Skeletal muscle satellite cell (primary cell): Measurements from ENCODE around the gene TBC1D3B.
"Not testable (repeated sequence)": the region's sequence is repeated elsewhere in the genome, so short reads cannot be mapped to it uniquely, and the experiment has no call there.

Source experiments
- H3K27me3 ChIP-seq: 2 replicates; pipeline ENCODE4 v1.7.0; 2013; ENCODE audit warnings: low read length; ENCODE audit not compliant: control insufficient read depth, insufficient read depth
- H3K36me3 ChIP-seq: 2 replicates; pipeline ENCODE4 v1.7.0; 2013; ENCODE audit warnings: mild to moderate bottlenecking, control low read depth, low read length; ENCODE audit not compliant: insufficient read depth
- H3K4me1 ChIP-seq: 2 replicates; pipeline ENCODE4 v1.7.0; 2013; ENCODE audit warnings: low read length; ENCODE audit not compliant: control insufficient read depth, insufficient read depth
- H3K4me2 ChIP-seq: 2 replicates; pipeline ENCODE4 v1.7.0; 2013; ENCODE audit warnings: mild to moderate bottlenecking, low read length
- H3K4me3 ChIP-seq: 2 replicates; pipeline ENCODE4 v1.7.0; 2013; ENCODE audit warnings: low read length
- H3K9ac ChIP-seq: 2 replicates; pipeline ENCODE4 v1.7.0; 2013; ENCODE audit warnings: mild to moderate bottlenecking, low read depth, low read length, moderate library complexity
- H3K9me3 ChIP-seq: replicated peaks from 2 replicates; pipeline ENCODE4 v1.7.0; 2013; ENCODE audit warnings: mild to moderate bottlenecking, control low read depth, low read length

Gene TBC1D3B

GRCh38 chr17:36132421-36132831 lies 44.0 kb downstream of the TBC1D3B start:
- no peak overlapping the region for H3K4me2 ChIP-seq
- no peak overlapping the region for H3K4me3 ChIP-seq
- no peaks in the 10 kb centered on the region for H3K27me3 ChIP-seq
- no peaks in the 10 kb centered on the region for H3K36me3 ChIP-seq
- H3K9ac ChIP-seq, result no peak overlapping the region
- H3K4me1 ChIP-seq, result no peaks in the 10 kb centered on the region
- no peaks in the 10 kb centered on the region for H3K9me3 ChIP-seq

DNA sequence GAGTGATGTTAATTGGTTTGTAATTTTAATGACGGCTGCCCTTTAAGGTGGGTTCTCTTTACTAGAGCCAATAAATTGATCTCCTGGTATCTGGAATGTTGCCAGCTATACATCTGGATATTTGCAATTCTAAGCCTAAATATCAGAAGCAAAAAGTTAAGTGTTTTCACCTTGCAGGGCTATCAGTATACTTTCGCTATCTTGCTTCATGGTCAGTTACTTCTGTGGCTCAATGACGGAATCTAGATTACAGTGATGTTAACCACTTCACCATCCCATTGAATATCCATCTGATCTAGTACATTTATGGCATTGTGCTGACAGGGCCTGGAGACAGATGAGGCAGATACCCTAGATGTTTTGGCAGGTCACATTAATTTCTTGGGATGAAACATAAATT lies 44.5 kb downstream of the TBC1D3B start:
- Histone ChIP-seq H3K4me3 (no peak overlapping the region), H3K4me2 (no peak overlapping the region), H3K9me3 (no peaks in the 10 kb centered on the region), H3K4me1 (no peaks in the 10 kb centered on the region), H3K27me3 (no peaks in the 10 kb centered on the region), H3K9ac (no peak overlapping the region), H3K36me3 (no peaks in the 10 kb centered on the region)

DNA sequence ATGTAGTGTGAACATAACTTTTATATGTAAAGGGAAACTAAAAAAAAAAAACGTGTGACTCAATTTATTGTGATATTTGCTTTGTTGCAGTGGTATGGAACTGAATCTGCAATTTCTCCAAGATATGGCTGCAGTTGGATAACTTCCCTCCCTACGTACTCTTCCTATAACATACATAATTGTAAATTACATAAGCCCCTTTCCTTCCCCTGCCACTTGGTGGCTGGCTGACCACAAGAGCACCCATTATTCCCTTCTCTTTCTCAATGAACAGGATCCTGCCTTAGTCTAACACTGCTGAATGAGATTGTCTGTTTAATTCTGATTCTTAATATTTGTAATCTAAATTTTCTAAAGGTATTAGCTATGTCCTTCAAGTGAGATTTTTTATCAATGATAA lies 45.0 kb downstream of the TBC1D3B start:
- Histone ChIP-seq H3K27me3 (no peaks in the 10 kb centered on the region), H3K36me3 (no peaks in the 10 kb centered on the region), H3K9me3 (no peaks in the 10 kb centered on the region), H3K4me2 (no peak overlapping the region), H3K9ac (no peak overlapping the region), H3K4me3 (no peak overlapping the region), H3K4me1 (no peaks in the 10 kb centered on the region)

- no peak overlapping the region for H3K4me2 ChIP-seq
- no peaks in the 10 kb centered on the region for H3K9me3 ChIP-seq
- H3K9ac ChIP-seq, result no peak overlapping the region
- no peaks in the 10 kb centered on the region for H3K36me3 ChIP-seq
- H3K4me3 ChIP-seq, result no peak overlapping the region
- no peaks in the 10 kb centered on the region for H3K4me1 ChIP-seq
- no peaks in the 10 kb centered on the region for H3K27me3 ChIP-seq
These were observed 46.1 kb downstream of the TBC1D3B start for GRCh38 chr17:36130346-36130745.

DNA sequence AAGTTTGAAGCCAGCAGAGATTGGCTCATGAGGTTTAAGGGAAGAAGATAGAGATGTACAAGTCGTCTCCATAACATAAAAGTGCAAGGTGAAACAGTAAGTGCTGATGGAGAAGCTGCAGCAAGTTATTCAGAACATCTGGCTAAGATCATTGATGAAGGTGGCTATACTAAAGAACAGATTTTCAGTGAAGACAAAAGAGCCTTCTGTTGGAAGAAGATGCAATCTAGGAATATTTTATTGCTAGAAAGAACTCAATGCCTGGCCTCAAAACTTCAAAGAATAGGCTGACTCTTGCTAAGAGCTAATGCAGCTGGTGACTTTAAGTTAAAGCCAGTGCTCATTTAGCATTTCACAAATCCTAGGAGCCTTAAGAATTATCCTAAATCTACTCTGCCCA lies 46.8 kb downstream of the TBC1D3B start:
- H3K4me2 ChIP-seq, result no peak overlapping the region
- no peaks in the 10 kb centered on the region for H3K36me3 ChIP-seq
- H3K4me1 ChIP-seq, result no peaks in the 10 kb centered on the region
- peaks cover 4% of the 10 kb centered on the region for H3K9me3 ChIP-seq
- no peaks in the 10 kb centered on the region for H3K27me3 ChIP-seq
- no peak overlapping the region for H3K4me3 ChIP-seq
- no peak overlapping the region for H3K9ac ChIP-seq

- no peaks in the 10 kb centered on the region for H3K4me1 ChIP-seq
- peaks cover 4% of the 10 kb centered on the region for H3K9me3 ChIP-seq
- no peak overlapping the region for H3K4me3 ChIP-seq
- H3K9ac ChIP-seq, result no peak overlapping the region
- no peak overlapping the region for H3K4me2 ChIP-seq
- H3K36me3 ChIP-seq, result no peaks in the 10 kb centered on the region
- H3K27me3 ChIP-seq, result no peaks in the 10 kb centered on the region
These were observed 47.9 kb downstream of the TBC1D3B start for GRCh38 chr17:36128411-36128978.

DNA sequence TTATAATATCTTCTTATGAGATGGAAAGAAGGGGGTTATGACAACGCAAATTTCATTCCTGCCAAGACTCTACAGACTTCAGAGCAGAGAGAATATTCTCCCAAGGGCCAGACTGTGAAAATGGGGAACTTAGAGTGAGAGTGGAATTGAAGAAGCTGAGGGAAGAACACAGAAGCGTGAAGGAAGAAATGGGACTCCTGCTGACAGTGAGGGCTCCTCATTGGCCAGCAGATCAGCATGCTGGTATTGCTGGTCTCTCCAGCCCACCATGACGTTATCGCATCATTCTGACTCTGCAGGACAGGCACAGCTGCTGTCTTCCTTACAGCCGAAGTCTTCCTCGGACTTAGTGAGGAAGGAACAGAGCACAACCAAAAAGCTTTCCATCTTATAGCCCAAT lies 48.5 kb downstream of the TBC1D3B start:
- no peaks in the 10 kb centered on the region for H3K27me3 ChIP-seq
- H3K9me3 ChIP-seq, result peaks cover 4% of the 10 kb centered on the region
- H3K4me3 ChIP-seq, result no peak overlapping the region
- H3K9ac ChIP-seq, result no peak overlapping the region
- H3K4me1 ChIP-seq, result no peaks in the 10 kb centered on the region
- no peak overlapping the region for H3K4me2 ChIP-seq
- no peaks in the 10 kb centered on the region for H3K36me3 ChIP-seq

- Histone ChIP-seq H3K36me3 (no peaks in the 10 kb centered on the region), H3K4me2 (no peak overlapping the region), H3K27me3 (no peaks in the 10 kb centered on the region), H3K9me3 (peaks cover 4% of the 10 kb centered on the region), H3K4me1 (no peaks in the 10 kb centered on the region), H3K9ac (no peak overlapping the region), H3K4me3 (no peak overlapping the region)
These were observed 49.1 kb downstream of the TBC1D3B start for GRCh38 chr17:36127199-36127893.

DNA sequence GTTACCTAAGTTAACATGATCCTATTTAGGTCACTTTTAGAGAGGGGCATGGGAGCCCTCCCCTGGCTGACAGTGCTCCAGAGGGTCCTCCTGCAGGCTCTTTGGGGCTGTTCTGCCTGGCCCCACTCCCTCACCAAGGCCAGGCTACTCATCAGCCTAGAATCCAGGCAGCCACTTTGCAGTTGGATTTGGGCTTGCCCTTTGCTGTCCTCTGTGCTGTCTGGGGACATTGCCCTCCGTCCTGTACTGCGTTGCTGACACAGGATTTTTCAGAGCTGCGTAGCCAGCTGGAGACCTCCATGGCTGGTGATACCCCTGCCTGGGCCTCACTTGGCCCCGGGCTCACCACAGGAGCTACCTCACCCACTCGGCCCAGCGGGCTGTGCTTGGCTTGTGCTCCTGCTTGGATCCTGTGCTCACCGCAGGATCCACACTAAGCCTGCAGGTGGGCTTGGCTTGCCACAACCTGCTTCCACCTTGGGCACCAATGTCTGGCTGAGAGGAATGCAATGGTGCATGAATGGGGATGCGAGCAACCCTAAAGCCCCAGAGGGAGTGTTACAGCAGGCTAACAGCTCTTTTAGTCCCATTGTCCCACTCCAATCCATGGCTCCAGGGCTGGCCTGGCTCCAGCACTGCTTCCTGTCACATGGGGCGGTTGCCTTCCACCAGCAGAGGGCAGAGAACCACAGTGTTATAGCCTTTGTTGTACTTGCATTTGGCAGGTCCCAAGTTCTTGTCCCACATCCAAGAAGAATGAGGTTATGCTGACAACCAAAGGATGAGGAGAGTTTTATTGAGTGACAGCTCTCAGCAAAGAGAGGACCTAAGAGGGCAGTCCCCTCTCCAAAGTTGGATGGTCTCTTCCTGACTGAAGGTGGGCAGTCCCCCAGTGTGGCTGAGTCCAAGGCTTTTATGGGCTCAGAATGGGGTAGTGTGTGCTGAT lies 51.3 kb downstream of the TBC1D3B start:
- Histone ChIP-seq H3K9me3 (peaks cover 4% of the 10 kb centered on the region), H3K27me3 (no peaks in the 10 kb centered on the region), H3K4me3 (no peak overlapping the region), H3K9ac (no peak overlapping the region), H3K4me2 (no peak overlapping the region), H3K4me1 (no peaks in the 10 kb centered on the region), H3K36me3 (no peaks in the 10 kb centered on the region)

- peaks cover 4% of the 10 kb centered on the region for H3K9me3 ChIP-seq
- no peaks in the 10 kb centered on the region for H3K27me3 ChIP-seq
- no peak overlapping the region for H3K9ac ChIP-seq
- no peaks in the 10 kb centered on the region for H3K4me1 ChIP-seq
- no peak overlapping the region for H3K4me2 ChIP-seq
- H3K4me3 ChIP-seq, result no peak overlapping the region
- H3K36me3 ChIP-seq, result no peaks in the 10 kb centered on the region
These were observed 53.0 kb downstream of the TBC1D3B start for GRCh38 chr17:36123431-36123830.

GRCh38 chr17:36121099-36121498 lies 55.3 kb downstream of the TBC1D3B start:
- H3K36me3 ChIP-seq, H3K9me3 ChIP-seq, H3K27me3 ChIP-seq, H3K4me1 ChIP-seq, H3K9ac ChIP-seq, H3K4me2 ChIP-seq, H3K4me3 ChIP-seq: not testable (repeated sequence)
